ENCODE results near the gene CLMN. TPM values are rescaled to one million over a fixed set of nuclear protein-coding genes. Genes with fewer than 3 reads are reported as not detected.
A peak's percentile ranks its signal among the peaks of the same experiment; 100 is the strongest.

The CLMN gene
- polyA plus RNA-seq, 3 donors = 19.7 to 46.2 (median 22.0) TPM

GRCh38 chr14:95237121-95237957, 82.4 kb downstream of the CLMN start:
- no peak for DNase-seq (ENCODE audit: extremely low read depth in 1 of 11, low read depth in 9 of 11, low spot score in 4 of 11)

- DNase-seq (ENCODE audit: extremely low read depth in 1 of 11, low read depth in 9 of 11, low spot score in 4 of 11) = no peak
Measured at GRCh38 chr14:95236221-95236620, 83.5 kb downstream of the CLMN start.

DNA sequence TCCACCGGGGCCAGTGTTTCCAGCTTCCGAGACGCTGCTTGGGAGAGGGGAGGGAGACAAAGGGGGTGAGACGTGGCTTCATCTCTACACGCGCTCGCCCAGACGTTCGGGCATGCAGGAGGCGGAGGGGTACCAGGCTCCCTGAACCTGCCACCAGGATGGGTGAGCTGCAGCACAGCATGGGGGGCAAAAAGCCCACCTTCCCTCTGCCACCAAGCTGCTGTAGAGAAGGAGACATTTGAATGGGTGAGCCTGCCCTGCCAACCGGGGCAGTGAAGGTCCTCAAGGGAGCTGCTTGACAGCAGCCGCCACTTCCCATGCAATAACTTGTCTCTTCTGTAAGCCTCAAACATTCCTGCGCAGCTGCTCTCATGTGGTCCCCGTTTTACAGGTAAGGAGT, 83.9 kb downstream of the CLMN start:
- no peak for DNase-seq (ENCODE audit: extremely low read depth in 1 of 11, low read depth in 9 of 11, low spot score in 4 of 11)

DNA sequence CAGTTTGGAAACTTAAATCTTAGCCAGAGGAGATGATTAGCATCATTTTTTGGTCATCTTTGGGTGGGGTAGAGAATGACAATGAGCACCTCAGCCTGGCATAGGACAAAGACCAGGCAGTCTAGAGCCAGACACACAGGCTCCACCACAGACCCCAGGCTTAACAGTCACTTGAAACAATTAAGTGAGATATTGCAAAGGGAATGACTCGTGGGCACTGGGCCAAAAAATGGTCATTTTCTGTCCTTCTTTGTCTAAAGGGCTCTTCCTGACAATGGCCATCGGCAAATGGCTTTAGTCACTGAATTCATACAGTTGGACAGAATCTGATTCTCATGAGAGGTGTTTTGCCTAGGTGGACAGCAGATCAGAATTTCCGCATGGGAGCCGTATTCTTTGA, 84.4 kb downstream of the CLMN start:
- DNase-seq (ENCODE audit: extremely low read depth in 1 of 11, low read depth in 9 of 11, low spot score in 4 of 11) = no peak

- no peak for DNase-seq (ENCODE audit: extremely low read depth in 1 of 11, low read depth in 9 of 11, low spot score in 4 of 11)
Measured at GRCh38 chr14:95234426-95234825, 85.3 kb downstream of the CLMN start.

DNA sequence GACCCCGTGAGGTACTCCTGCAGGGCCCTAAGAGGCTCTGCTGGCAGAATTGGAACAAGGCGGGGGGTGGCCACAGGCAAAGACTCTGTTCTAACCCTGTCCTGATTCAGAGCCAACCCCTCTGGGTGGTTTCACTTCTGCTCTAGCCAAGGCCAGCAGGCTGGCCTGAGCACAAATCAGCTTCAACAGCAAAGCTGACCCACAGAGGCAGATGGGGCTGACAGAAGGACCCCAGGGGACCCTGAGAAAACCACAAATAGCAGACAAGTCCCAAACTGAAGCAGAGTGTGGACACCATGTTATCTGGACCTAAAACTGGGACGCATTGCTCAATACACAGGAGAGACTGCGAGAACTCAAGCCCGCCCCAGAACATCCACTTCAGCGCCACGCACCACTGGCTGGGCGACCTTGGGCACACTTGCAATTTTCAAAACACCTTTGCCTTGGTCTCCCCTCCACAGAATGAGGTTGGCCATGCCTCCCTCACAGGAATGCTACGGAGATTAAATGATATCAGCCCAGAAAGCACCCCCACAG, 85.9 kb downstream of the CLMN start:
- no peak for DNase-seq (ENCODE audit: extremely low read depth in 1 of 11, low read depth in 9 of 11, low spot score in 4 of 11)

- no peak for DNase-seq (ENCODE audit: extremely low read depth in 1 of 11, low read depth in 9 of 11, low spot score in 4 of 11)
Measured at GRCh38 chr14:95232894-95233584, 86.7 kb downstream of the CLMN start.

DNA sequence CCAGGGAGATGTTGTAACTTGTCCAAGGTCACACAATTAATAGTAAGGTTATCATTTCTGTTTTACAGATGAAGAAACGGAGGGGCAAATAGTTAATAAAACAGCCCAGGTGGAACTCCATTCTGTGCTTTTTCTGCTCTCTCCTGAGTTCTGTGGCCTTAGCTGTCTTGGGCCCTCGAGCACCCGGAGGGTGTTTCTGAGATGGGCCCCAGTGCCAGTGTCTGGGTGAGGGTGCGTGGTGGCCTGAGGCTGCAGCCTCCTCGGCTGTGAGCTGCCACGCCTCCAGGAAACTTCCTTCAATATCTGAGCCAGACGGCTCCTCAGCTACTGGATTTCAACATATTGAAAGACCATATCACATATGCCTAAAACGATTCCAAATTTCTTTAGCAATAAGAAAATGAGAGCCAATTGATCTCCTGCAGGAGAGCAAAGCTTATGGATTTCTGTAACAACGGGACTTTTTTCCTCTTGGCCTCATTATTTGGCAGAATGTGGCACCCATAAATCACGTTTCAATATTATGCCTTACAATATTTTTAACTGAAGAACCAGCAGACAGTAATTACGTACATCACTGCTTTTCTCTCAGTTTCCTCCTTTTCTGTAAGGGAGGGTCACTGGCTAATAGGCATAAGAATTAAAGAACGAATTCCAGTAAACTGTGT, 87.6 kb downstream of the CLMN start:
- no peak for DNase-seq (ENCODE audit: extremely low read depth in 1 of 11, low read depth in 9 of 11, low spot score in 4 of 11)

GRCh38 chr14:95229749-95230148, 90.0 kb downstream of the CLMN start:
- no peak for DNase-seq (ENCODE audit: extremely low read depth in 1 of 11, low read depth in 9 of 11, low spot score in 4 of 11)

- no peak for DNase-seq (ENCODE audit: extremely low read depth in 1 of 11, low read depth in 9 of 11, low spot score in 4 of 11)
Measured at GRCh38 chr14:95228240-95228639, 91.5 kb downstream of the CLMN start.

GRCh38 chr14:95227279-95227860, 92.3 kb downstream of the CLMN start:
- peak in 4 of 11 donors; percentile 46 to 67 (median 66) for DNase-seq (ENCODE audit: extremely low read depth in 1 of 11, low read depth in 9 of 11, low spot score in 4 of 11)

DNA sequence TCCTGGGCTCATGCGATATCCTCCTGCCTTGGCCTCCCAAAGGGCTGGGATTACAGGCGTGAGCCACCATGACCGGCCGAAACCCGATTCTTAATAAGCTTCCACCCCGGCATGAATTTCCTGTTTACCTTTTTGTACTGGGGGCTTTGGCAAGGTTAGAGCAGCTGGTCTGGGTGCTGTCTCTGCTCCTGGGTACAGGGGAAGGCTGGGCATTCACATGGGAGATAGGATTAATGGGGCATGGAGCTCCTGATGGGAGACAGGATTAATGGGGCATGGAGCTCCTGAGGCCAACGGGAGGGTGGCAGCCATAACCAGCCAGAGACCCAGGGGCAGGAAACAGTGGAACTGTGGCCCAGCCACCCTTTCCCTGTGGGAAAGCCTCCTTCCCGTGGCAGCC, 92.9 kb downstream of the CLMN start:
- peak in 8 of 11 donors; percentile 54 to 79 (median 71) for DNase-seq (ENCODE audit: extremely low read depth in 1 of 11, low read depth in 9 of 11, low spot score in 4 of 11)

DNA sequence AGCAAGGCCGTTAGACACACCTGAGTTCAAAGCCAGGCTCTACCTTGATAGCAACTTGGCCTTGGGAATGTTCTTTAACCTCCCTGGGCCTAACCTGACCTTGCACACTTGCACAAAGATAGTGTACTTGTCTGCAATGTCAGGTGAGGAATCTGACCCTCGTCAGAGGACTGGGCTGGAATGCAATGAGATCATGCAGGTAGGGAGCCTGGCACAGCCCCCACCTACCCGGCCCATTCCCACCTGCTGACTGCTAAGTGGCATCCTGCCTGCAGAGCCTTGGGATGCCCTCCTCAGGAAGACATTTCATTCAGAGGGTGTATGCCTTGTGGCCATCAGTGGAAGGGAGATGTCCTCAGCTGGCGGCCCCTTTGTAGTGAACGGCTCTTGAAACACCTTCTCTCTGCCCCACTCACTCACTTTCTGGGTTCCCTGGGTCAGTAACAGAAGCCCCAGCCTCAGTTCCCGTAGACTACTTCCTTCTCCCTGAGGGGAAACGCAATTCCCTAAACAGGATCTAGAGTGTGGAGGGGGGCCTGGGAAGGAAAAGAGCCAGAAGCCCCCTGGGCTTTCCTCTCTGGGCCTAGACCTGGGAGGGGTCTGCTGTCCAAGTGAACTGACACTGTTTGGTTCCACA, 94.3 kb downstream of the CLMN start:
- no peak for DNase-seq (ENCODE audit: extremely low read depth in 1 of 11, low read depth in 9 of 11, low spot score in 4 of 11)

- no peak for DNase-seq (ENCODE audit: extremely low read depth in 1 of 11, low read depth in 9 of 11, low spot score in 4 of 11)
Measured at GRCh38 chr14:95222870-95223398, 96.8 kb downstream of the CLMN start.

DNA sequence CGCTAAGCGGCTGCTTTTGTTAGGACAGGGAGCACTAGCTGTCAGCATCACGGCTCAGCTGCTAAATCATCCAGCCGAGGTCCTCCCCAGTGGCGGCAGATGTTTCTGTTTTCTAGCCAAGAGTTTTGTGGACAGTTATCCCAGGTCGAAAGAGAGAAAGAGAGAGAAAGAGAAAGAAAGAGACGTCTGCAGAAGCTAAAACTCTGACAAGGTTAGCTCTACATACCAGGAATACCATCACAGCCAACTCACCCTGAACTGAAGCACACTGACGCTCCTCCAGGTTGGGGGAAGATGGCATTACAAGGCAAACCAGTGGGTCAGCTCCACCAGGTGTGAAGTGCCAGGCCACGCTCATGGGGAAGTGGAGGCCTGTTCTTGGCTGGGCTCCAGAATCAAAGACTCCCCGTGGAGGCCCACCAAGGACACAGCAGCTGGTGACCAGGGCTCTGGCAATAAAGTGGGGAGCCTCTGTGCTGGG, 97.5 kb downstream of the CLMN start:
- no peak for DNase-seq (ENCODE audit: extremely low read depth in 1 of 11, low read depth in 9 of 11, low spot score in 4 of 11)

DNA sequence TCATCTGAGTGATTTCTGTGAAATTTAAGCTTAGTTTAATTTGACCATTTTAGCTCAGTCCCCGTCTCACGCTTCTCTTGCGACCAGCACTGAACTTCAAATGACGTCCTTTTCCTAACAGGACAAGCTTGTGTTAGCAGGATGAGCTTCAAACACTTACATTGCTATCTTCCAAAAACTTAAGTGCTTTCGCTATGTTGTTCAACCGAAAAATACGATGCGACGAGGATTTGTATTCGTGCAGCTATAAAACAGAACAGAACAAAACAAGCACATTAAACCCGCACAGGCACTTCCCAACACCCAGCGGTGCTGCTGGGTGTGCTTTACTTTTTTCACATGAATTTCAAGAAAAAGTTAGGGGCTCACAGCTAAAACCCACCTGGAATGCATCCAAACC, 98.2 kb downstream of the CLMN start:
- DNase-seq (ENCODE audit: extremely low read depth in 1 of 11, low read depth in 9 of 11, low spot score in 4 of 11) = no peak

DNA sequence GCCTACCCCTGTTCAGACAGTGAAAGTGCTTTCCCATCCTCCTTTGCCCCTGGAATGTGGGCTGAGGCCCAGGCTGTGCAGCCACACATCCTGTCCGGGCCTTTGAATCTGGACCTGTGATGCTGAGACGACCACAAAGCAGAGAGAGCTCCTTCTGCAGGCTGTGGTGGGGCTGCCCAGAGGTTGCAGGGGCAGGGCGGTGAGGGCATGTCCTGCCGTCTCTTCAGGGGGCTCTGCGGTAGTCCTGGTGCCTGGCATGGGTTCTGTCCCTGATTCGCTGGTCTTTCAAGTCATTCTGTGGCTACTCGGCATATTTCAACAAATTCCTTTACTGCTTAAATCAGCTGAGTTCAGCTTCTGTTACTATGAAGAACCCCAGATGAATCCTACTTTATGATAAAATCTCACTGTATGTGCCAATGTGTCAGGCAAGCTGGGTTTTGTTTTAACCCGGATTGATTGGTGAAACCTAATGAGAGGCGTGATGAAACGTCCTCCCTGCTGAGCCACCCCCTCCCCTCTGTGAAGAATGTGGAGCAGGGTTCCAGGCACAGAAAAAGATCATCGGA, 99.0 kb downstream of the CLMN start:
- DNase-seq (ENCODE audit: extremely low read depth in 1 of 11, low read depth in 9 of 11, low spot score in 4 of 11) = no peak

GRCh38 chr14:95218472-95219193, 101.1 kb downstream of the CLMN start:
- DNase-seq (ENCODE audit: extremely low read depth in 1 of 11, low read depth in 9 of 11, low spot score in 4 of 11) = no peak
